Hippocampal formation (tissue), 2 donors: Measurements from ENCODE around the gene TTYH3.
A peak's percentile ranks its signal among the peaks of the same experiment; 100 is the strongest.
"Not testable (repeated sequence)": the region's sequence is repeated elsewhere in the genome, so short reads cannot be mapped to it uniquely, and the experiment has no call there.

ENCODE experiments used
- DNase-seq, 2 donors: peaks; one replicate each; lab custom pipeline; 2025; lab: John Stamatoyannopoulos, UW

TTYH3 gene

DNA sequence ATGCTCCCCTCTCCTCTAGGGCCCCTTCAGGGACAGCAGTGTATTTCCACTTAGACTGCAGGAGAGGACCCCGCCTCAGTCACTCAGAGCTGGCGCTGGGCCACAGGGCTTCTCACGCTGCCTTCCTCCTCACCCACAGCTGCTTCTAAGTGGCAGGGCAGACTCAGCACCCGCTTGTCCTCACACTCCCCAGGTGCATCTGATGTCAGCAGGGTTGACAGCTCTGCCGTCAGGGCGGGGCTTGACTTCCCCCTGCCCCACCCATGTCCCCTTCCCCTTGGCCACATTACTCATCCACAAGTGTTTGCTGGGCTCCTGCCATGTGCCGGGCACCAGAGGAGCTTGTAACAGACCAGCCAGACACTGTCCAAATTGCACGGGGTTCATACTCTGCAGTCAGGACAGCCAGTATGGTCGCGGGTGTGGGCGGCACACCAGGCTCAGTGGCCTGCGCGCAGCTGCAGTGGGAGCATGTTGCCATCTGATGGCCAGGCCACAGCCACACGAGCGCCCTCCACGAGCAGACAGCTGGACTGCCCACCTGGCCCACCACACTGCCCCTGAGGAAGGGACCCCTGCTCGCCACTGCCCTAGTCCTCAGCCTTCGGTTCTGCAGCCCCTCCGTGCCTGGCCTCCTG lies 29.3 kb upstream of the TTYH3 start:
- no peak for DNase-seq

- DNase-seq, result no peak
These were observed 28.5 kb upstream of the TTYH3 start for GRCh38 chr7:2603044-2603965.

DNA sequence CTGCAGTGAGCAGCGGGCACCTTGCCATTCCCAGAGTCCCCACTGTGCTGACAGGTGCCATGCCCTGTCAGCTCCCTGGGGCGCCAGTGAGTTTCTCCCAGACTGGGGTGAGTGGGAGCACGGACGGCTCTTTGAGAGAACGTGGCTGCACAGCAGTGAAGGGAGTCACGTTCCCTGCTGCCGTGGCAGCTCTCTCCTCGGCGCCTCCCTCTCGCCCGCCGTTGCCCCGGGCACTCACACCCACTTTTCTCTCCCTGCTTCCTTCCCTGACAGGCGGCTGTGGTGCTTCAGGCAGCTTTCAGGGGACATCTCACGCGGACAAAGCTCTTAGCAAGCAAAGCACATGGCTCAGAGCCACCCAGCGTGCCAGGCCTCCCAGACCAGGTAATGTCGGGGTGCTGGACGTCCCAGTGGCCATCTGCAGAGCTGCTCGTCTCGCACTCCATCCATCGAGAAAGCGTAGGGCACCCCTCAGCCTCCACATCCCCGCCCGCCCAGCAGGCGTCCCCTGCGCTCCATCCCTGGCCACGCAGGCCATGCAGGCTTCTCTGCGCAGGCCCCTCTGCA lies 27.1 kb upstream of the TTYH3 start:
- no peak for DNase-seq

DNA sequence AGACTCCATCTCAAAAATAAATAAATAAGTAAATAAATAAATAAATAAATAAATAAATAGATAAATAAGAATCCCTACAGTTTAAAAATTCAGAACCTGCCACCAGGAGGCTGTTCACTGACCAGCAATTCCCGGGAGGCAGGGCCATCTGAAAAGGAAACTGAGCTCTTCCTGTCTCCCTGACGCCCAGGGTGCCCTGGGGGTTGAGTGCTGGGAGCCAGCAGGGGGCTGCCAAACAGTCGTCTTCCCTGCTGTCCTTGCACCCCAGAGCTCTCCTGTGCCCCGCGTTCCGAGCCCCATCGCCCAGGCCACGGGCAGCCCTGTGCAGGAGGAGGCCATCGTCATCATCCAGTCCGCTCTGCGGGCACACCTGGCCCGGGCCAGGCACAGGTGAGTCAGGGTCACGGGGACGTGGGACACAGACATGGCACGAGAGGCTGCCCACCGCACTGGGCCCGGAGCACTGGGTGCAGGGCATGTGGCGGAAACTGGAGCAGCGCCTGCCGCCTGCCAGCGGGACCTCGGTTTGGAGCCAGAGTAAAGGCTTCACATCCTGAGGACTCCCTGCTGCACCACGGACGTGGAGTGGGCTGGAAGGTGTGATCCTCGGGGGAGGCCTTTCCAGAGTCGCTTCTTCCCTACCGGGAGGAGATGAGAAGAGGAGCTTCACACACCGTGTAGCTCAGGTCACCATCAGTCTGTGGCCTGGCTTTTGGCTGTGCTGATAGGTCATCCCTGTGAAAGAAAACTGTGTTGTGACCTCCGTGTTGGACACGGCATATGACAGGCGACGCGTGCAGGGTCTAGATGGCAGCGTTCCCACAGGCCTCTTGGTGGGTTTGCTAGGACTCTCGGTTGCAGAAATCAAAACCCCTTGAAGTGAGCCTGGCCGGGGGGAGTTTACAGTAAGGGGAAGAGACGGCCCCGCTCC lies 25.9 kb upstream of the TTYH3 start:
- no peak for DNase-seq

GRCh38 chr7:2606539-2606936 lies 25.2 kb upstream of the TTYH3 start:
- DNase-seq, result no peak

- DNase-seq, result no peak
These were observed 24.5 kb upstream of the TTYH3 start for GRCh38 chr7:2607122-2607922.

DNA sequence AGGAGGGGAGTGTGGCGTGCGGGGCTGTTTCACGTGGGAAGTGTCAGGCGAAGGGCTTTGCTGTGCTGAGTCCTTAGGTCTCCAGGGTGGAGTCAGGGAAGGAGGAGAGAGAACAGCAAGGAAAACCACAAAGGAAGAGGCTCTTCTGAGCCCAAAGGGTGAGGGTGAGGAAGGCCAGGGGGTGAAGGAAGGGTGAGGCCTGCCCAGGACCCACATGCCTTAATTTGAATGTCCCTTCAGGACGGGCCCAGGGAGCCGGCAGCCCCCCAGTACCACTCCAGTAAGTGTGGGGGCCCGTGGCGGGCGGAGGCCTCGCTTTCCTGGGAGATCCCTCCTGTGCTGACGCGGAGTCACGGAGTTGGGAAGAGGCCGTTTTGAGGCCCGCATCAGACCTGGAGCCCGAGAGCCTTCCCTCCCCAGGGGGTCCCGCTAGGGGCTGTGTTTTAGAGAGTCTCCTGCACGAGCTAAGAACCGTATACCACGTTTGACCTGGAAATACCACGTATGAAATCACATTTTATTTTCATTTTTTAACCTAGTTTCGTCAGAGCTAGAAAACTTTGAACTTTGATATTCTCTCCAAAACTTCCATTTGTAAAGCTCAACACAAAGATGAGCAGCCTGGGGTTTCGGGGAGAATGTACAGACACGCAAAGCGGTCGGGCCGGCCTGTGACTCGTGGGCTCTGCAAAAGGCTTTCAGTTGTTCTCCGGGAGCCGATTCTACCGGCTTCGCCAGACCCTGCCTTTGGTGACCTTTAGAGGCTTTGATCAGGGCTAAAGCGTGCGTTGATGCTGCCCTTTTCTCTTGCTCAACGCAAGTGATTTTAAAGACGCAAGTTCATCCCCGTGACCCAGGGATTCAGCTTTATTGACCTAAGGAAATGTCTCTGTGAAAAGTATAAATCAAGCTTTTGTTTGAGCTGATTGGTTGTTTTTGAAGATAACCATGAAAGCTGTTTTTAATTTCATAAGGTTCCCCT lies 23.6 kb upstream of the TTYH3 start:
- no peak for DNase-seq

GRCh38 chr7:2608921-2609411 lies 22.8 kb upstream of the TTYH3 start:
- DNase-seq, result no peak

DNA sequence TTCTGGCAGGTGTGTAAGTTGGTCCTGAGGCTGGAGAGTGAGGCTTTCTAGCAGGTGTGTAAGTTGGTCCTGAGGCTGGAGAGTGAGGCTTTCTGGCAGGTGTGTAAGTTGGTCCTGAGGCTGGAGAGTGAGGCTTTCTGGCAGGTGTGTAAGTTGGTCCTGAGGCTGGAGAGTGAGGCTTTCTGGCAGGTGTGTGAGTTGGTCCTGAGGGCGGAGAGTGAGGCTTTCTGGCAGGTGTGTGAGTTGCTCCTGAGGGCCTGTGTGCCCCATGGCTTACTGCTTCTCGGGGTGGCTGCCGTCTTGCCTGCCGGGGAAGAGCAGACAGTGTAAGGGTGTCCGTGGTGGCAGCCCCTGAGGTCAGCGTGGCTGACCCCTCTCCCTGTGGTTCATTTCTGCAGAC lies 22.1 kb upstream of the TTYH3 start:
- DNase-seq, result not testable (repeated sequence)

- no peak for DNase-seq
These were observed 21.3 kb upstream of the TTYH3 start for GRCh38 chr7:2610466-2610865.

DNA sequence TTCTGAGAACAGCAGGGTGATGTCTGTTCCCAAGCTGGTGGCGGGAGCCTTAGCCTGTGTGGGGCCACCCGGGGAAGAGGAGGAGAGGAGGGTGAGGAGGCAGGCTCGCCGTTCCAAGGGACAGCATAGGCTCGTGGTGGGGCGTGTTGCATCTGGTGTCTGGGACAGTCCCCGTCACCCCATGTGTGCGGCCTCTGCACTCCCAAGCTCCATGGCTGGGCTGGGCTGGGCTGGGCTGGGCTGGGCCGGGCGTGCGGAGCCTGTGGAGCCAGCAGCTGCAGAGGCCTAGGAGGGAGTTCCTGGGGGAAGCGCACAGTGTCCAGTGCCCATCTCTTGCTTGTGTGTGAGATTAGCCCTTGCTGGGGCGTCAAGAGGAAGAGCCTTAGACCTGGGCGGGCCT lies 20.9 kb upstream of the TTYH3 start:
- DNase-seq, result no peak

DNA sequence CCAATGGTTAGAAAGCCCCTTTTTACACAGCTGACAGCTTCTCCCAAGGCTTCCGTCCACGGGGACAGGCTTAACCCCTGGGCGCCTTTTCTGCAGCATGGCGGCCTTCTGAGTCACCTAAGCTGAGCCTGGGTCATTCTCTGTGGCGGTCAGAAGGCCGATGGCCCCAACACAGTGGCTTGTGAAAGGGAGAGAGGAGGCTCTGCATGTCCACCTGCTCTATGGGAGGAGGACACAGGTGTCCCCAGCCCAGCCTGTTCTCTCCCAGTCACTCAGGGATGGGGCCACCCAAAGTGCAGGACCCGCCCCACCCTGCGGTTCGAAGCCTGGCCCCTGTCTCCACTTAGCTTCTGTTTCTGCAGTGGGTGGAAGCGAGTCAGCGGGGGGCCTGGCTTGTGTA lies 20.4 kb upstream of the TTYH3 start:
- no peak for DNase-seq

GRCh38 chr7:2611922-2612321 lies 19.9 kb upstream of the TTYH3 start:
- no peak for DNase-seq

DNA sequence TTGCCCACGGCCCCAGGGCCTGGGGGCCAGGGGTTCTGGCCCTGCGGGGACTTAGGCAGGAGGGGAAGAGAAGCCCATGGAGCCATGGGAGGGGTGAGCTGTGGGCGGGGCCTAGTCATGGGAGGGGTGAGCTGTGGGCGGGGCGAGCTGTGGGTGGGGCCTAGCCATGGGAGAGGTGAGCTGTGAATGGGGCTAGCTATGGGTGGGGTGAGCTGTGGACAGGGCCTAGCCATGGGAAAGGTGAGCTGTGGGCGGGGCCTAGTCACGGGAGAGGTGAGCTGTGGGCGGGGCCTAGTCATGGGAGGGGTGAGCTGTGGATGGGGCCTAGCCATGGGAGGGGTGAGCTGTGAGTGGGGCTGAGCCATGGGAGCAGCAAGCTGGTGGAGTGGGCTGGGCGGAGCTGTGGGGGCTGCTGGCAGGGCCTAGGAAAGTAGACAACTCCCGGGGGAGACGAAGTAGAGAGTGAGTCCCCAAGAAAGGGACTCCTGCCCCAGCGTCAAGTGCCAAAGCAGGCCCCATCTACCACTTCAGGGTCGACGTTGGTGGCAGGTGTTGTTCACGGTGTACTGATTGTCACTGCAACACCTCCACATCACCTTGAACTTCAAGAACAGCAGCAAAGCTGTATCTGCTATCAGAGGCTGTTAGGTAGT lies 19.2 kb upstream of the TTYH3 start:
- DNase-seq, result no peak

DNA sequence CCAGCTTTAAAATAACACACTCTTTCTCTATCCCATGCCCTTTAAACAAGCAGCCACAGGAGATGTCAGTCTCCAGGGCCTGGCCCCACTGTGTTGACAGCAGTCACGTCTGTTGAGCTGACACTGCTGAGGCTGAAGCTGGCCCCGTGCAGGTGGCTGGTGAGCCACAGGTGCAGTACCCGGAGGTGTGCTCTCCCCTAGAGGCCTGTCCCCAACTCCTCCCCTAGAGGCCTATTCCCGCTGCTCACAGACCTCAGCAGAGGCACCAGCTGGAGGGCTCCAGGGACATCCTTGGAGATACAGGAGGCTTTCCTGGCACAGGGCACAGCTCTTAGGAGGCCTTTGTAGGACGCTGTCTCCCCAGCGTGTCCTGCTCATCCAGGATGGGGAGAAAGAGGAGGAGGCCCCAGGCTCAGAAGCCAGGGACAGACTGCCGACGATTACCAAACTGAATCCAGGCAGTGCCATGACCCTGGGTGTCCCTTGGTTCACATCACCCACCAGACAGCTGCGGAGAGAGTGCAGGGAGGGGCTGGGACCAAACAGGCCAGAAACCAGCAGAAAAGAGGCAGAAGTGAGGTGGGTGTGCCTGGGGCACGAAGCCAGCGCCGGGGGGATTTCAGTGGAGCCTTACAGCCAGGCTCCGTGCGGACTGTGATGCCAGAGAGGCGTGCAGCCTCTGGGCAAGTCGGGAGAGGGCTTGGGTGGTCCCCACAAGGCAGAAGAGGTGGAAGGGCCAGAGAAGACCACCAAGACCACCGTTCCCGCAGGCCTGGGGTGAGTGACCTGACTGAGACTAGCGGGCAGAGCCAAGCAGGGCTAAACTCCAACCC lies 18.5 kb upstream of the TTYH3 start:
- DNase-seq, result no peak

GRCh38 chr7:2613931-2614600 lies 17.7 kb upstream of the TTYH3 start:
- peak in 1 of 2 donors; percentile 29 for DNase-seq

GRCh38 chr7:2614631-2615330 lies 17.0 kb upstream of the TTYH3 start:
- no peak for DNase-seq
